ENCODE data around the gene DBX1.

DNA sequence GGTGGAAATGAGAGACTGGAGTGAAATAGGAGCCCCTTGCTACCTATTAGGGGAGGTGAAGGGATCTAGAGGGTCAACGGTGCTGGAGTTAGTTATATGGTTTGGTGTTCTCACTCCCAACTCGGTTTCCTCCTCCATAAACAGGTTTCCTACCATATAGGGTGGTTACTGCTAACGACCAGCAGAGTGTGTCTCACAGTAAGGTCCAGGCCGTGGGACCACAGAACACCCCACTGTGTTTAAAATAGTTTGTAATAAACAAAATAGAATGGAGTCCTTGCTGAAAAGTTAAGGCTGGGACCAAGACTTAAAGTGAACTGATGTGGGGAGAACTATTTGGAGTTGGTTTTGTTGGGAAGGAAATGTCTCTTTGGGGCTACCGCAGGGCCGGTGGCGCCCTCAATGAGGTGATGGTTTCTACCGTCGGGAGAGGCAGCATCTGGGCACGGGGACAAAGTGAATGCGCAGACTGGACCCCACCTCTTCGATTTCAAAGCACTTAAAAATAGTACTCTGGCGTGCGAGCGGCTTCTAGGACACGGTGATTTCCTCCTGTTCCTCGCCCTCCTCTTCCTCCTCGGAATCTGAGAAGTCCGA lies 4.5 kb downstream of the DBX1 start:
- no peak for TF ChIP-seq CTCF (IDR thresholded peaks at IDR 0.05)
- TF ChIP-seq POLR2AphosphoS5 (IDR thresholded peaks at IDR 0.05) = no peak
- TF ChIP-seq POLR2A (IDR thresholded peaks at IDR 0.05) = no peak
